GM23338 (cell line): ENCODE results near the gene FAM120A. TPM values are rescaled to one million over a fixed set of nuclear protein-coding genes. Genes with fewer than 3 reads are reported as not detected.

Source experiments
- ATAC-seq: fragments of 200-7000 bp; cut with Tn5 transposase; 3 replicates; pipeline ENCODE4 v1.9.1; 2020
- DNase-seq: peaks from one replicate; pipeline ENCODE4 v3.0.0-alpha.2; 2015; ENCODE audit warnings: low spot score
- H2AFZ ChIP-seq: fragments of 200-600 bp; sonication (generic); 2 replicates; pipeline ENCODE4 v1.8.0; 2016; ENCODE audit warnings: antibody characterized with exemption, mild to moderate bottlenecking, moderate library complexity
- H3F3A ChIP-seq: fragments of 200-600 bp; sonication (generic); replicated peaks from 2 replicates; pipeline ENCODE4 v1.8.0; 2017; ENCODE audit warnings: antibody characterized with exemption, mixed run types, low read depth
- H3K27ac ChIP-seq: fragments of 200-600 bp; sonication (generic); 2 replicates; pipeline ENCODE4 v1.6.1; 2016; ENCODE audit warnings: low read depth
- H3K27me3 ChIP-seq: fragments of 200-600 bp; sonication (generic); 2 replicates; pipeline ENCODE4 v1.8.0; 2016; ENCODE audit warnings: mild to moderate bottlenecking, mixed run types, moderate library complexity; ENCODE audit not compliant: insufficient read depth
- H3K36me3 ChIP-seq: fragments of 200-600 bp; sonication (generic); 2 replicates; pipeline ENCODE4 v1.8.0; 2016; ENCODE audit warnings: mild to moderate bottlenecking; ENCODE audit not compliant: insufficient read depth
- H3K4me1 ChIP-seq: fragments of 200-600 bp; sonication (generic); 2 replicates; pipeline ENCODE4 v1.8.0; 2016; ENCODE audit warnings: mild to moderate bottlenecking, moderate library complexity; ENCODE audit not compliant: insufficient read depth
- H3K4me2 ChIP-seq: fragments of 200-600 bp; sonication (generic); 2 replicates; pipeline ENCODE4 v1.7.1; 2017; ENCODE audit warnings: mixed run types
- H3K4me3 ChIP-seq: fragments of 200-600 bp; sonication (generic); 2 replicates; pipeline ENCODE4 v1.6.1; 2016; ENCODE audit warnings: mixed run types
- H3K79me2 ChIP-seq: fragments of 200-600 bp; sonication (generic); replicated peaks from 2 replicates; pipeline ENCODE4 v1.8.0; 2017; ENCODE audit warnings: mild to moderate bottlenecking; ENCODE audit not compliant: insufficient read depth
- H3K9me2 ChIP-seq: fragments of 200-600 bp; sonication (generic); 2 replicates; pipeline ENCODE4 v1.8.0; 2017; ENCODE audit not compliant: insufficient read depth
- H4K20me1 ChIP-seq: fragments of 200-600 bp; sonication (generic); replicated peaks from 2 replicates; pipeline ENCODE4 v1.8.0; 2017; ENCODE audit warnings: mild to moderate bottlenecking; ENCODE audit not compliant: insufficient read depth
- H3K27ac Mint-ChIP-seq: 2 replicates; pipeline ENCODE4 v1.8.0; 2020; ENCODE audit warnings: inconsistent platforms, mild to moderate bottlenecking, moderate library complexity, mixed read lengths
- H3K27me3 Mint-ChIP-seq: 3 replicates; pipeline ENCODE4 v1.8.0; 2022; ENCODE audit warnings: low read depth, mild to moderate bottlenecking, moderate library complexity, mixed read lengths, inconsistent platforms; ENCODE audit not compliant: insufficient read depth, poor library complexity
- H3K36me3 Mint-ChIP-seq: 3 replicates; pipeline ENCODE4 v1.8.0; 2021; ENCODE audit warnings: low read depth, mild to moderate bottlenecking, inconsistent platforms, moderate library complexity, mixed read lengths
- H3K4me1 Mint-ChIP-seq: 3 replicates; pipeline ENCODE4 v1.8.0; 2020; ENCODE audit warnings: mild to moderate bottlenecking, inconsistent platforms, mixed read lengths
- H3K4me3 Mint-ChIP-seq: 3 replicates; pipeline ENCODE4 v1.8.0; 2021; ENCODE audit warnings: moderate library complexity, mild to moderate bottlenecking, inconsistent platforms, mixed read lengths
- H3K9me3 Mint-ChIP-seq: 3 replicates; pipeline ENCODE4 v1.8.0; 2020; ENCODE audit warnings: moderate library complexity, mild to moderate bottlenecking, inconsistent platforms, mixed read lengths
- CREB1 ChIP-seq: fragments of 250-450 bp; sonication (Bioruptor Pico); IDR thresholded peaks from 2 replicates; pipeline ENCODE4 v1.5.0; 2020; ENCODE audit warnings: low read depth, mild to moderate bottlenecking, moderate library complexity
- CTCF ChIP-seq, 2 experiments: fragments of 200-600 bp in 1 of 2; sonication (generic) in 1 of 2; conservative IDR thresholded peaks; 2 replicates each; pipeline versions ENCODE4 v1.5.1 to v1.6.1; 2016 to 2017; ENCODE audit warnings: antibody characterized with exemption in 2 of 2, low read depth in 2 of 2, mild to moderate bottlenecking in 2 of 2, moderate library complexity in 1 of 2
- EZH2 ChIP-seq: fragments of 200-600 bp; sonication (generic); IDR thresholded peaks from one replicate; pipeline ENCODE4 v1.8.0; 2017; ENCODE audit warnings: antibody characterized with exemption, mild to moderate bottlenecking, low read depth; ENCODE audit not compliant: unreplicated experiment
- EZH2phosphoT487 ChIP-seq: fragments of 200-600 bp; sonication (generic); IDR thresholded peaks from one replicate; pipeline ENCODE4 v1.8.1; 2018; ENCODE audit warnings: antibody characterized with exemption; ENCODE audit not compliant: unreplicated experiment
- NANOG ChIP-seq: IDR thresholded peaks from 2 replicates; pipeline ENCODE4 v1.6.1; 2016; ENCODE audit warnings: antibody characterized with exemption, borderline replicate concordance
- STAT1 ChIP-seq: IDR thresholded peaks from one replicate; pipeline ENCODE4 v1.6.1; 2016; ENCODE audit warnings: antibody characterized with exemption; ENCODE audit not compliant: unreplicated experiment
- ZNF331 ChIP-seq: fragments of 250-450 bp; sonication (Bioruptor Pico); IDR thresholded peaks from 2 replicates; pipeline ENCODE4 v1.5.0; 2020; ENCODE audit warnings: low read depth, mild to moderate bottlenecking, moderate library complexity
- polyA plus RNA-seq: library from polyadenylated mRNA; unstranded; fragments of >200 nt; fragmentation: Nextera tagmentation; extraction: Ambion mirVana; gene quantifications from 2 replicates; pipeline ENCODE4 v1.2.1, GENCODE V29; 2016
- total RNA-seq: library from RNA; depleted of rRNA; stranded (reverse); fragments of >200 nt; shearing (Covaris generic); gene quantifications from 2 replicates; pipeline ENCODE4 v1.2.3, GENCODE V29; 2014
- TF ChIP-seq, protein P1 (sequence below): IDR thresholded peaks from one replicate; pipeline ENCODE4 v1.6.1; 2018; ENCODE audit warnings: antibody characterized with exemption; ENCODE audit not compliant: unreplicated experiment

Gene FAM120A
- total and polyA plus RNA-seq, 2 experiments from 2014 or later: 28.2 to 52.5 TPM

DNA sequence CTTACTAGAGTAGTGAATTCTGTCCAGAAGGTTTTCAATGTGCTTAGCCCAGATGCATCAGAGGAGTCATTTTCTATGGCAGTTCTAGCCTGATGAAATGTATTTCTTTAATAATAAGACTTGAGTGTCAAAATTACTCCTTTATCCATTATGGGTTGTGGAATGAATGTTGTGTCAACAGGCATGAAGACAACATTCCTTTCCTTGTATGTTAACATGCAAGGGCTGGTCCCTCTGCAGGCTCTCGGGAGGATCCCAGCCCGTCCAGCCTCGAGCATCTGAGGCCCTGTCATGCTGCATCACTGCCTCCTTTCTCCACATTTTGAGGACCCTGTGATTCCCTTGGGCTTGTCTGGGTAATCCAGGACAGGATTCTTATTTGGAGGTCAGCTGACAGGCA is 44.8 kb downstream of the FAM120A start:
- TF ChIP-seq, protein P1, sequence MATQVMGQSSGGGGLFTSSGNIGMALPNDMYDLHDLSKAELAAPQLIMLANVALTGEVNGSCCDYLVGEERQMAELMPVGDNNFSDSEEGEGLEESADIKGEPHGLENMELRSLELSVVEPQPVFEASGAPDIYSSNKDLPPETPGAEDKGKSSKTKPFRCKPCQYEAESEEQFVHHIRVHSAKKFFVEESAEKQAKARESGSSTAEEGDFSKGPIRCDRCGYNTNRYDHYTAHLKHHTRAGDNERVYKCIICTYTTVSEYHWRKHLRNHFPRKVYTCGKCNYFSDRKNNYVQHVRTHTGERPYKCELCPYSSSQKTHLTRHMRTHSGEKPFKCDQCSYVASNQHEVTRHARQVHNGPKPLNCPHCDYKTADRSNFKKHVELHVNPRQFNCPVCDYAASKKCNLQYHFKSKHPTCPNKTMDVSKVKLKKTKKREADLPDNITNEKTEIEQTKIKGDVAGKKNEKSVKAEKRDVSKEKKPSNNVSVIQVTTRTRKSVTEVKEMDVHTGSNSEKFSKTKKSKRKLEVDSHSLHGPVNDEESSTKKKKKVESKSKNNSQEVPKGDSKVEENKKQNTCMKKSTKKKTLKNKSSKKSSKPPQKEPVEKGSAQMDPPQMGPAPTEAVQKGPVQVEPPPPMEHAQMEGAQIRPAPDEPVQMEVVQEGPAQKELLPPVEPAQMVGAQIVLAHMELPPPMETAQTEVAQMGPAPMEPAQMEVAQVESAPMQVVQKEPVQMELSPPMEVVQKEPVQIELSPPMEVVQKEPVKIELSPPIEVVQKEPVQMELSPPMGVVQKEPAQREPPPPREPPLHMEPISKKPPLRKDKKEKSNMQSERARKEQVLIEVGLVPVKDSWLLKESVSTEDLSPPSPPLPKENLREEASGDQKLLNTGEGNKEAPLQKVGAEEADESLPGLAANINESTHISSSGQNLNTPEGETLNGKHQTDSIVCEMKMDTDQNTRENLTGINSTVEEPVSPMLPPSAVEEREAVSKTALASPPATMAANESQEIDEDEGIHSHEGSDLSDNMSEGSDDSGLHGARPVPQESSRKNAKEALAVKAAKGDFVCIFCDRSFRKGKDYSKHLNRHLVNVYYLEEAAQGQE: no peak
- TF ChIP-seq NANOG (no peak), CREB1 (no peak)
- Mint-ChIP-seq H3K4me1 (no peaks in the 10 kb centered on the region), H3K9me3 (no peaks in the 10 kb centered on the region), H3K4me3 (no peak overlapping the region), H3K36me3 (peaks cover 60% of the 10 kb centered on the region), H3K27me3 (no peaks in the 10 kb centered on the region), H3K27ac (no peak overlapping the region)
- no peaks in the 10 kb centered on the region for H3F3A ChIP-seq
- peaks cover 25% of the 10 kb centered on the region for H3K36me3 ChIP-seq
- no peaks in the 10 kb centered on the region for H3K9me2 ChIP-seq
- peaks cover 28% of the 10 kb centered on the region for H4K20me1 ChIP-seq
- no peak overlapping the region for H3K4me2 ChIP-seq
- ATAC-seq: no peak
- H3K79me2 ChIP-seq: peaks cover 34% of the 10 kb centered on the region
- no peaks in the 10 kb centered on the region for H3K27me3 ChIP-seq
- no peak overlapping the region for H3K27ac ChIP-seq
- H3K4me1 ChIP-seq: no peaks in the 10 kb centered on the region
- DNase-seq: no peak
- H2AFZ ChIP-seq: no peak overlapping the region
- no peak overlapping the region for H3K4me3 ChIP-seq

DNA sequence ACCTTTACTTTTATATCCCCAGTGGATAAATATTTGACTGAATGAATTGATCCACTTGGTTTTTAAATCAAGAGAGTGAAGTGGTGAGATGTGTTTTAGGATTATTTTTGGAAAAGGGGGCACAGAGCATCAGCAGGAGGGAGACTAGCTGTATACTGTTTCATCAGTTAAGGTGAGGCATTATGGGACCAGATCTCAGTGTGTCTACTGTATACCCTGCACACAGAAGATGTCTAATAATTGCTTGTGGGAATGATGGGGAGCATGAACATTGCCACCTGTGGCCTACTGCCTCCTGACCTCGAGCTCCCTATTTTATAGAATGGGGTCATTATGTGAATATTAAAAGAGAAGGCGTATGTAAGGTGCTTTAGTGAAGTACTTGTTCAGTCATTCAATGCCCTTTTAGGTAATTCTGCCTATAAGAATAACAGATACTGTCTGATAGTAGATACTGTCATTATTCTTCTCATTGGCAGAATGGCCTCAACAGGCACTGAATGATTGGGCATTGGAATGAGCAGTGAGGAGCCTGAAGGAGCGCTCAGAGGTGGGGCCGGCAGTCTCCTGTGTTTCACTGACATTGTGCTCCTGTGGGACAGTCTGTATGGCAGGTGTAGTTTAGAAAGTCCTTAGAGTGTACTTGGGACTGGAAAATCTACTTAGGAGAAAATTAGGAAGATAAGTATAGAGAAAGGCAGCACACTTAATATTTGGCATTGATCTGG is 49.2 kb downstream of the FAM120A start:
- Mint-ChIP-seq H3K36me3 (peaks cover 53% of the 10 kb centered on the region), H3K27me3 (peaks cover 2% of the 10 kb centered on the region), H3K9me3 (no peaks in the 10 kb centered on the region), H3K4me3 (no peak overlapping the region), H3K4me1 (no peaks in the 10 kb centered on the region), H3K27ac (no peak overlapping the region; the same call in 1 of the 2 replicates)
- DNase-seq: no peak
- Histone ChIP-seq H3K4me3 (no peak overlapping the region), H3K79me2 (peaks cover 45% of the 10 kb centered on the region), H3K27ac (no peak overlapping the region), H3K4me2 (no peak overlapping the region), H3K9me2 (no peaks in the 10 kb centered on the region), H2AFZ (no peak overlapping the region), H3F3A (no peaks in the 10 kb centered on the region), H3K4me1 (no peaks in the 10 kb centered on the region), H4K20me1 (peaks cover 23% of the 10 kb centered on the region; the same call in 1 of the 2 replicates), H3K36me3 (peaks cover 27% of the 10 kb centered on the region), H3K27me3 (no peaks in the 10 kb centered on the region)
- TF ChIP-seq, protein P1: no peak
- TF ChIP-seq EZH2phosphoT487 (no peak), CREB1 (no peak), STAT1 (no peak), ZNF331 (CRISPR knock-in tag) (no peak), CTCF (conservative IDR thresholded peaks at IDR 0.05; ENCODE audit: low read depth in 2 of 2) (no peak), EZH2 (no peak)
- no peak for ATAC-seq
